ENCODE data around the gene KLK4.
"Not testable (repeated sequence)": the region's sequence is repeated elsewhere in the genome, so short reads cannot be mapped to it uniquely, and the experiment has no call there.

Gene KLK4

DNA sequence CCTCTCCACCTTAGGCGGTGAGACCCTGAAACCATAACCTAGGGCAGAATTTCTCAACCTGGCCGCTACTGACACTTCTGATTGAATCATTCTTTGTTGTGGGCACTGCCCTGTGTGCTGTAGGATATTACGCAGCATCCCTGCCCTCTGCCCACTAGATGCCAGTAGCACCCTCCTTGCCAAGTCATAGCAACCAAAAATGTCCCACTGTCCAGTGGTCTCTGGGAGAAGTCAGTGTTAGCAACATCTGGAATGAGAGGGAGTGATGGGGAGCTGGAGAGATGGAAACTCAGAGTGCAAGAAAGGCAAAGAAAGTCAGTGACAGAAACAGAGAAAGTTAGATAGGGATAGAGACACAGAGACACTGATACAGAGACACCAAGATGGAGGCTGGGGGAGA lies 13.6 kb downstream of the KLK4 start:
- no peak for DNase-seq (ENCODE audit: low read depth)
- H3K4me3 ChIP-seq (ENCODE audit: control insufficient read depth, low read depth, low read length) = no peak overlapping the region

DNA sequence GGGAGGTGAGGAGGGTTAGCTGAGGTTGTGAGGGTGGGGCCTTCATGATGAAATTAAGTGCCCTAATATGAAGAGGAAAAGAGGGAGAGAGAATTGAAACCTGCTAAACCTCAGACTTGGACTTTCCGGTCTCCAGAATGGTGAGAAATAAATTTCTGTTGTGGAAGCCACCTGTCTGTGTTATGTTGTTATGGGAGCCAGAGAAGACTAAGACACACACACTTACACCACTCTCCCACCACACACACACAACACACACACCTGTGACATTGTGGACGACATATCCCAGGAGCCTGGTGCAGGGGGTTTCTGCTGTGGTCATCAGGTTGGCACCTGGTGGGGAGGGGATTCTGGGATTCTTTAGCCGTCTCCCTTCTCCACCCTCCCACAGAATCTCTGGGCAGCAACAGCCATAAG lies 14.0 kb downstream of the KLK4 start:
- H3K4me3 ChIP-seq (ENCODE audit: control insufficient read depth, low read depth, low read length) = no peak overlapping the region
- no peak for DNase-seq (ENCODE audit: low read depth)
- TF ChIP-seq, protein P1, sequence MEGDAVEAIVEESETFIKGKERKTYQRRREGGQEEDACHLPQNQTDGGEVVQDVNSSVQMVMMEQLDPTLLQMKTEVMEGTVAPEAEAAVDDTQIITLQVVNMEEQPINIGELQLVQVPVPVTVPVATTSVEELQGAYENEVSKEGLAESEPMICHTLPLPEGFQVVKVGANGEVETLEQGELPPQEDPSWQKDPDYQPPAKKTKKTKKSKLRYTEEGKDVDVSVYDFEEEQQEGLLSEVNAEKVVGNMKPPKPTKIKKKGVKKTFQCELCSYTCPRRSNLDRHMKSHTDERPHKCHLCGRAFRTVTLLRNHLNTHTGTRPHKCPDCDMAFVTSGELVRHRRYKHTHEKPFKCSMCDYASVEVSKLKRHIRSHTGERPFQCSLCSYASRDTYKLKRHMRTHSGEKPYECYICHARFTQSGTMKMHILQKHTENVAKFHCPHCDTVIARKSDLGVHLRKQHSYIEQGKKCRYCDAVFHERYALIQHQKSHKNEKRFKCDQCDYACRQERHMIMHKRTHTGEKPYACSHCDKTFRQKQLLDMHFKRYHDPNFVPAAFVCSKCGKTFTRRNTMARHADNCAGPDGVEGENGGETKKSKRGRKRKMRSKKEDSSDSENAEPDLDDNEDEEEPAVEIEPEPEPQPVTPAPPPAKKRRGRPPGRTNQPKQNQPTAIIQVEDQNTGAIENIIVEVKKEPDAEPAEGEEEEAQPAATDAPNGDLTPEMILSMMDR (IDR thresholded peaks at IDR 0.05; ENCODE audit: control insufficient read depth, insufficient read depth, low read depth, low read length, missing control alignments) = no peak

More for the DNA sequence above, 13.6 kb downstream of the KLK4 start:
- TF ChIP-seq, protein P1 (IDR thresholded peaks at IDR 0.05; ENCODE audit: control insufficient read depth, insufficient read depth, low read depth, low read length, missing control alignments) = no peak

DNA sequence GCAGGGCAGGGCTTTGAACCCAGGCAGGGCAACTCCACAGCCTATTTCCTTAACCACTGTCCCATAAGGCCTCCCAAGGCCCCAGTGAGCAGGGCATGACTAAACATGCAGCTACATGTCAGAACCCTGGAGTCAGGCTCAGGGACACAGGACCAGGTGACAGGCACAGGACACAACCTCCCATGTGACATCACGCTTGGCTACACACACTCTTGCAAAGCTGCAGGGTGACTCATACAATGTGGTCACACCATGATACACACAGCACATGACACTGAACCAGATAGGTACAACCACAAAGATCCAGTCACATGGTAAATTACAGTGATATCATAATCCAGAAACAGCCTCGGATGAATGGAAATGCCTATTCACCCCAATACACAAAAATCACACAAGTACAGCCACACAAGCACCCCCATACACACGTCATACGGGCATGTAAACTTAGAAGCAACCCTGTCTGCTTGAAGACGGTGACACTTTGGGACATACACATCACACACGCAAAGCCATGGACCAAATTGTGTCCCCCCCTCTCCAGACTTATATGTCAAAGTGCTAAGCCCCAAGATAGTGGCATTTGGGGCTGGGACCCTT lies 14.5 kb downstream of the KLK4 start:
- H3K4me3 ChIP-seq (ENCODE audit: control insufficient read depth, low read depth, low read length) = no peak overlapping the region
- TF ChIP-seq, protein P1 (IDR thresholded peaks at IDR 0.05; ENCODE audit: control insufficient read depth, insufficient read depth, low read depth, low read length, missing control alignments) = no peak
- DNase-seq (ENCODE audit: low read depth) = no peak

DNA sequence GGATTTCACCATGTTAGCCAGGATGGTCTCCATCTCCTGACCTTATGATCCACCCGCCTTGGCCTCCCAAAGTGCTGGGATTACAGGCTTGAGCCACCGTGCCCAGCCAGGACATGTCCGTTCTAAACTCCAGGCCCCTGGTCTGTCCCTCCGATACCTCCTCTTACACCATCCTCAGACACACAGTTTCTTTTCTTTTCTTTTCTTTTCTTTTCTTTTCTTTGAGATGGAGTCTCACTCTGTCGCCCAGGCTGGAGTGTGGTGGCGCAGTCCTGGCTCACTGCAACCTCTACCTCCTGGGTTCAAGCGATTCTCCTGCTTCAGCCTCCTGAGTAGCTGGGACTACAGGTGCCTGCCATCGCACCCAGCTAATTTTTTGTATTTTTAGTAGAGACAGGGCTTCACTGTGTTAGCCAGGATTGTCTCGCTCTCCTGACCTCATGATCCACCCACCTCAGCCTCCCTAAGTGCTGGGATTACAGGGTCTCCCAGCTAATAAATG lies 15.1 kb downstream of the KLK4 start:
- not testable (repeated sequence) for DNase-seq (ENCODE audit: low read depth); H3K4me3 ChIP-seq (ENCODE audit: control insufficient read depth, low read depth, low read length)

DNA sequence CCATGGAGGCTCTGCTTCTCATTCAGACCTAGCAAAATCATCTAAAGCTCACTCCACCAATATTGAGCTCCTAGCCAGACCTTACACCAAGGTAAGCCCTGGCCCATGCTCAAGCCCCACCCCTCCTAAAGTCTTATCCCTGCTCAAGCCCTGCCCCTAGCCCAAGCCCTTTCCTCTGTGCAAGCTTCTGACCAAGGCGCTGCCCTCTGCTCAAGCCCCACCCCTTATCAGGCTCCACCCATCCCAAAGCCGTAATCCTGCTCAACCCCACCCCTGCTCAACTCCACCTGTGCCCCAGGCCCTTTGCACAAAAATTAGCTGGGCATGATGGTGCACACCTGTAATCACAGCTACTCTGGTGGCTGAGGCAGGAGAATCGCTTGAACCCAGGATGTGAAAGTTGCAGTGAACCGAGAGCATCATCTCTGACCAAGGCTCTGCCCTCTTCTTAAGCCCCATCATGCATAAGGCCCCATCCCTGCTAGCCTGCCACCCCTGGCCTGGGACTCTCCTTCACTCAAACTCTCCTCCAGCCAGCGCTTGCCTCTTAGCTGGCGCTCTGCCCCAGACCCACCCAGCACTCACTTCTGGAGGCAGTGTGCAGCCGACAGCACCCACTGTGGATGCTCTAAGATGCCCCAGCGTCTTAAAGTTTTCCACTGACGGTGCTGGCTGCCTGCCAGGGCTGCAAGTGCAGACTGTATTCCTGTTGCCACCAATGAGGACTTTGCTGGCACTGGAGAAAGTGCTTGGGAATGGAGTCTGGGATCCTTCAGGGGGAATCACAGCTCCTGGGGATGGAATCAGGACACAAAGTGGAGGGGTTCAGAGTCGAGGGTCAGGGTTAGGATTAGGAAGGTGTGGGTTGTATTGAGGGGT lies 16.5 kb downstream of the KLK4 start:
- TF ChIP-seq, protein P1 (IDR thresholded peaks at IDR 0.05; ENCODE audit: control insufficient read depth, insufficient read depth, low read depth, low read length, missing control alignments) = no peak
- no peak for DNase-seq (ENCODE audit: low read depth)
- no peak overlapping the region for H3K4me3 ChIP-seq (ENCODE audit: control insufficient read depth, low read depth, low read length)

DNA sequence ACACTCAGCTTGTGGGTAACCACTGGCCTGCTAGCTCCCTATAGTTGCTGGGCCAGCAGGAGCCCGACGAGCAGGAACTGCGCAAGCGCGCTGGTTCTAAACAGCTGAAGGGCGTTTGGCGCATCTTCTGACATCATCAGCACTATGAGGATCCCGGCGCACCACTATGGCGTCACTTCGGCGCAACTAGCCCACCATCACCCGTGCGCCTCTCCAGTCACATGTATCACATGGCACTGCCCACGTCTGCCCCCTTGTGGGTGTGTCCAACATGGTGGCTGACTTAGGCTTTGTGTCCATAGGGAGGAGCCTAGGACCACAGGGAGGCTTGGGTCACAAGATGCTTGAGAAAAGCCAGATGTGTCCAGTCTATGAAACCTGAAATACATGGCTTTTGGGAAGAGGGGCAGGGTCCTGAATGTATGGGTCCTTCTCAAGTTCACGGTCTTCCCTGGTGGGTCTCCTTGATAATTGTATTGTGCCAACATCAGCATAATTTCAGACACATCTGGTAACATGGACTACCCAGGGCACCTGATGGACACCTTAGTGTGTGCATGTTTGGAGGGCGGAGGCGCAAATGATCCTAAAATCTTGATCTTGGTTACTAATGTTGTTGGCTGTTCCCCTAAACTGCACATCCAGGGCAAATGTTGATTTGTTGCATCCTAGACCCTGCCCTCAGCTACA lies 18.0 kb downstream of the KLK4 start:
- no peak overlapping the region for H3K4me3 ChIP-seq (ENCODE audit: control insufficient read depth, low read depth, low read length)
- no peak for DNase-seq (ENCODE audit: low read depth)
- TF ChIP-seq, protein P1 (IDR thresholded peaks at IDR 0.05; ENCODE audit: control insufficient read depth, insufficient read depth, low read depth, low read length, missing control alignments) = no peak

Data from AG09309 (cell line).